ENCODE measurements around the gene ATP2A2.

GRCh38 chr12:110282300-110282860 lies 1.3 kb downstream of the ATP2A2 start:
- TF ChIP-seq CTCF (IDR thresholded peaks at IDR 0.05) (no peak), POLR2A (IDR thresholded peaks at IDR 0.05) (no peak)

All from right lobe of liver (tissue), 4 donors.